OCI-LY3 (cell line): Measurements from ENCODE around the gene PTAFR.

Source experiments
- CTCF ChIP-seq: fragments of 200-600, 300-600 bp; sonication (generic); IDR thresholded peaks from 2 replicates; pipeline ENCODE4 v1.5.1; 2014; ENCODE audit warnings: antibody characterized with exemption, low read length, low read depth
- EZH2phosphoT487 ChIP-seq: fragments of 200-600 bp; shearing (Covaris generic); IDR thresholded peaks from 2 replicates; pipeline ENCODE4 v1.6.1; 2018; ENCODE audit warnings: antibody characterized with exemption, mixed run types, low read depth

GRCh38 chr1:28147264-28148094, 29.0 kb downstream of the PTAFR start:
- TF ChIP-seq CTCF (no peak), EZH2phosphoT487 (no peak)
